B cell (primary cell): ENCODE measurements around the gene RNF220. TPM values are rescaled to one million over a fixed set of nuclear protein-coding genes. Genes with fewer than 3 reads are reported as not detected.

Source experiments
- ATAC-seq: fragments of 200-7000 bp; cut with Tn5 transposase; one replicate; pipeline ENCODE4 v1.10.0; 2021; ENCODE audit warnings: low read depth, mild to moderate bottlenecking, moderate number of reproducible peaks, moderate library complexity
- CTCF ChIA-PET: fragments of 350-600 bp; sonication (Branson Sonifier 250); formaldehyde crosslinking; loops from one replicate; lab custom pipeline; 2021; ENCODE audit warnings: antibody characterized with exemption, inconsistent platforms; lab: Charles Lee
- POLR2A ChIA-PET: fragments of 350-600 bp; sonication (Branson Sonifier 250); formaldehyde crosslinking; loops from one replicate; lab custom pipeline; 2021; ENCODE audit warnings: antibody characterized with exemption; lab: Charles Lee
- DNase-seq: peaks from one replicate; pipeline ENCODE4 v3.0.0; 2013
- H2AFZ ChIP-seq: 2 replicates; pipeline ENCODE4 v1.6.1; 2012; ENCODE audit warnings: mild to moderate bottlenecking, low read depth, low read length; ENCODE audit not compliant: insufficient read depth, poor library complexity, severe bottlenecking
- H3K27ac ChIP-seq, 2 donors: 1 replicate in 1 of 2; 2 replicates in 1 of 2; pipeline ENCODE4 v1.5.1; 2012 to 2013; ENCODE audit warnings: low read length in 2 of 2, mild to moderate bottlenecking in 2 of 2, moderate library complexity in 1 of 2
- H3K27me3 ChIP-seq, 4 experiments: fragments of 200-600 bp in 1 of 4; sonication (generic) in 1 of 4; replicated peaks in 1 of 4; 1 replicate in 2 of 4; 2 replicates in 2 of 4; pipeline versions ENCODE4 v1.6.1 to v1.7.0; 2013 to 2016; ENCODE audit warnings: low read length in 3 of 4, mild to moderate bottlenecking in 2 of 4, mixed read lengths in 1 of 4, moderate library complexity in 1 of 4; ENCODE audit not compliant: insufficient read depth in 4 of 4, control insufficient read depth in 3 of 4; ENCODE audit errors: control extremely low read depth in 1 of 4
- H3K36me3 ChIP-seq, 2 experiments: replicated peaks in 1 of 2; 1 replicate in 1 of 2; 2 replicates in 1 of 2; pipeline versions ENCODE4 v1.6.1 to v1.7.1; 2013; ENCODE audit warnings: low read length in 1 of 2; ENCODE audit not compliant: insufficient read depth in 2 of 2, control insufficient read depth in 1 of 2; ENCODE audit errors: control extremely low read depth in 1 of 2, extremely low read depth in 1 of 2
- H3K4me1 ChIP-seq, 2 donors: fragments of 200-600 bp in 1 of 2; sonication (generic) in 1 of 2; 1 replicate in 1 of 2; 2 replicates in 1 of 2; pipeline versions ENCODE4 v1.5.1 to v1.6.1; 2013 to 2017; ENCODE audit warnings: low read length in 2 of 2; ENCODE audit not compliant: control insufficient read depth in 2 of 2, insufficient read depth in 2 of 2
- H3K4me2 ChIP-seq: replicated peaks from 2 replicates; pipeline ENCODE3; 2012; ENCODE audit warnings: mild to moderate bottlenecking, low read depth, low read length; ENCODE audit not compliant: poor library complexity, severe bottlenecking
- H3K4me3 ChIP-seq, 5 experiments: fragments of 200-600 bp in 1 of 5; sonication (generic) in 1 of 5; 1 replicate in 3 of 5; 2 replicates in 2 of 5; pipeline versions ENCODE4 v1.5.1 to v1.7.0; 2011 to 2016; ENCODE audit warnings: low read length in 4 of 5, mild to moderate bottlenecking in 4 of 5, low read depth in 2 of 5, control low read depth in 1 of 5, moderate library complexity in 1 of 5; ENCODE audit not compliant: insufficient read depth in 1 of 5; ENCODE audit errors: control extremely low read depth in 1 of 5, extremely low read depth in 1 of 5
- H3K79me2 ChIP-seq: fragments of 200-600 bp; sonication (generic); one replicate; pipeline ENCODE4 v1.6.0; 2016; ENCODE audit warnings: low read length; ENCODE audit not compliant: control insufficient read depth, insufficient read depth
- H3K9ac ChIP-seq: fragments of 200-600 bp; sonication (generic); 2 replicates; pipeline ENCODE4 v1.6.1; 2017; ENCODE audit warnings: mild to moderate bottlenecking, low read length, moderate library complexity
- H3K9me3 ChIP-seq, 3 donors: one replicate each; pipeline versions ENCODE4 v1.6.1 to v1.7.1; 2013; ENCODE audit warnings: low read length in 2 of 3; ENCODE audit not compliant: control insufficient read depth in 2 of 3, insufficient read depth in 1 of 3; ENCODE audit errors: control extremely low read depth in 1 of 3
- H4K20me1 ChIP-seq: 2 replicates; pipeline ENCODE4 v1.6.0; 2012; ENCODE audit warnings: mild to moderate bottlenecking, low read length; ENCODE audit not compliant: insufficient read depth, control insufficient read depth, poor library complexity, severe bottlenecking
- H3K27ac Mint-ChIP-seq: one replicate; pipeline ENCODE4 v1.8.0; 2021; ENCODE audit warnings: mixed read lengths
- H3K27me3 Mint-ChIP-seq: one replicate; pipeline ENCODE4 v1.8.0; 2021; ENCODE audit warnings: mixed read lengths
- H3K4me1 Mint-ChIP-seq: one replicate; pipeline ENCODE4 v1.8.0; 2021; ENCODE audit warnings: mixed read lengths
- H3K4me3 Mint-ChIP-seq: one replicate; pipeline ENCODE4 v1.8.0; 2021; ENCODE audit warnings: mixed read lengths
- H3K9me3 Mint-ChIP-seq: one replicate; pipeline ENCODE4 v1.8.0; 2022; ENCODE audit warnings: mixed read lengths; ENCODE audit not compliant: insufficient read depth
- CTCF ChIP-seq: fragments of 200-600 bp; IDR thresholded peaks from one replicate; pipeline ENCODE4 v1.8.0; 2022; ENCODE audit warnings: antibody characterized with exemption, mild to moderate bottlenecking
- EZH2 ChIP-seq: IDR thresholded peaks from 2 replicates; pipeline ENCODE4 v1.6.1; 2012; ENCODE audit warnings: borderline replicate concordance, low read depth, mild to moderate bottlenecking, moderate library complexity, low read length; ENCODE audit not compliant: insufficient read depth, poor library complexity, severe bottlenecking
- WGBS: methylation state at CpG from one replicate; pipeline ENCODE4 v1.1.5; 2013; ENCODE audit warnings: missing lambda C conversion rate; ENCODE audit not compliant: insufficient coverage; 5-methylcytosine and 5-hydroxymethylcytosine counted together
- intact Hi-C: fragments of 100-400 bp; cut with micrococcal nuclease; formaldehyde crosslinking; loops from one replicate; pipeline ENCODE4 v1.10.0; 2022
- polyA plus RNA-seq: library from polyadenylated mRNA; depleted of rRNA; stranded (reverse); fragments of >200 nt; gene quantifications from 2 replicates; pipeline ENCODE4 v1.2.3, GENCODE V29; 2012
- total RNA-seq, 2 donors: library from RNA; stranded (reverse); fragments of 120-200 nt in 1 of 2; gene quantifications; 1 replicate in 1 of 2; 2 replicates in 1 of 2; pipeline versions ENCODE4 v1.2.3 to v1.2.4, GENCODE V29; 2013 to 2022

The RNF220 gene
- total and polyA plus RNA-seq, 2 donors (not counting 1 experiment from before 2014, with no cell fraction given), result 115 to 141 TPM

DNA sequence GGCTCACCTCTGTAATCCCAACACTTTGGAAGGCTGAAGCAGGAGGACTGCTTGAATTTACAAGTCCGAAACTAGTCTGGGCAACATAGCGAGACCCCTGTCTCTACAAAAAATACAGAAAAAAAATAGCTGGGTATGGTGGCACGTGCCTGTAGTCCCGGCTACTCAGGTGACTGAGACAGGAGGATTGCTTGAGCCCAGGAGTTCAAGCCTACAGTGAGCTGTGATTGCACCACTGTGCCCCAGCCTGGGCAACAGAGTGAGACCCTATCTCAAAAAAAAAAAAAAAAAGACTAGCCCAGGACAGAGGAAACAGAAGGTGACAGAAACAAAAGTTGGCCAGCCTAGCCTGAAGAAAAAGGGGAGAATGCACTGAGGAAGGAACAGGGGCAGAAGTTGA lies 290.6 kb downstream of the RNF220 start:
- Mint-ChIP-seq H3K4me1 (peaks cover 45% of the 10 kb centered on the region), H3K9me3 (no peaks in the 10 kb centered on the region), H3K27ac (no peak overlapping the region), H3K27me3 (no peaks in the 10 kb centered on the region), H3K4me3 (no peak overlapping the region)
- CTCF ChIA-PET, result interaction anchor here (1.0 to 4.4 kb wide), 5 partner anchors 11 to 44 kb away, joined by 3 to 23 read pairs (median 6); no protein-coding TSS in a partner anchor
- no peak overlapping the region for H2AFZ ChIP-seq
- 100% methylated on average over 3 of the region's 4 CpGs for WGBS
- H3K79me2 ChIP-seq, result peaks cover 5% of the 10 kb centered on the region
- DNase-seq (no peak), ATAC-seq (no peak)
- peak overlapping the region; percentile 65 for H3K4me2 ChIP-seq
- no peak for TF ChIP-seq EZH2
- peaks cover 44% of the 10 kb centered on the region in 2 donors for H3K4me1 ChIP-seq
- H3K4me3 ChIP-seq, result no peak overlapping the region
- POLR2A ChIA-PET, result interaction anchor here (1.1 to 1.4 kb wide), 3 partner anchors 21 to 80 kb away, joined by 3 to 4 read pairs (median 3); partner anchors contain the start of genes ARMH1 and RPS8
- H3K27me3 ChIP-seq, result no peaks in the 10 kb centered on the region
- intact Hi-C loops, result loop anchor here (1.0 kb wide), 1 partner anchor 21 kb away; the partner anchor contains the start of genes ARMH1 and TMEM53
- no peak overlapping the region for H3K9ac ChIP-seq
- H3K27ac ChIP-seq, result no peak overlapping the region
- no peaks in the 10 kb centered on the region for H4K20me1 ChIP-seq
- no peaks in the 10 kb centered on the region for H3K9me3 ChIP-seq
- H3K36me3 ChIP-seq, result peaks cover 0 to 2% of the 10 kb centered on the region in 2 experiments

- no peak overlapping the region for H3K27ac ChIP-seq
- H3K4me1 Mint-ChIP-seq, result peaks cover 45% of the 10 kb centered on the region
Measured at GRCh38 chr1:44696101-44696500, 291.0 kb downstream of the RNF220 start.

More at GRCh38 chr1:44696101-44696500, 291.0 kb downstream of the RNF220 start:
- H3K4me3 ChIP-seq, result no peak overlapping the region
- peaks cover 0 to 2% of the 10 kb centered on the region in 2 experiments for H3K36me3 ChIP-seq
- H3K9me3 Mint-ChIP-seq, result no peaks in the 10 kb centered on the region
- H3K27me3 Mint-ChIP-seq, result no peaks in the 10 kb centered on the region
- H3K4me1 ChIP-seq, result peaks cover 44% of the 10 kb centered on the region in 2 donors
- ATAC-seq (no peak), DNase-seq (no peak)
- H3K9ac ChIP-seq, result peak overlapping the region; percentile 32
- no peak overlapping the region for H2AFZ ChIP-seq
- peak overlapping the region; percentile 65 for H3K4me2 ChIP-seq
- intact Hi-C loops, result no loop called here
- no peak overlapping the region for H3K27ac Mint-ChIP-seq
- H3K79me2 ChIP-seq, result peaks cover 5% of the 10 kb centered on the region
- TF ChIP-seq EZH2, result no peak
- TF ChIP-seq CTCF, result no peak
- 92% methylated on average over 2 of the region's 3 CpGs for WGBS
- H4K20me1 ChIP-seq, result no peaks in the 10 kb centered on the region
- POLR2A ChIA-PET, result interaction anchor here (0.6 to 1.4 kb wide), 8 partner anchors 17 to 79 kb away, joined by 3 to 8 read pairs (median 4); partner anchors contain the start of genes ARMH1, RPS8 and TMEM53
- no peaks in the 10 kb centered on the region for H3K9me3 ChIP-seq
- CTCF ChIA-PET, result interaction anchor here (0.6 to 4.4 kb wide), 15 partner anchors 11 to 63 kb away, joined by 3 to 23 read pairs (median 5); partner anchors contain the start of genes ARMH1, RNU5D-1 and TMEM53
- H3K4me3 Mint-ChIP-seq, result no peak overlapping the region
- no peaks in the 10 kb centered on the region for H3K27me3 ChIP-seq
